PFSK-1 (cell line): ENCODE results near the gene ACSL3.

ENCODE experiments used
- FOXP2 ChIP-seq: optimal IDR thresholded peaks from 2 replicates; pipeline ENCODE3; 2011; ENCODE audit warnings: borderline replicate concordance, control low read depth, inconsistent platforms; ENCODE audit not compliant: insufficient read depth; ENCODE audit errors: extremely low read length, extremely low read depth
- POLR2AphosphoS5 ChIP-seq: IDR thresholded peaks from 2 replicates; pipeline ENCODE4 v1.6.1; 2012; ENCODE audit warnings: low read depth, mild to moderate bottlenecking, control low read depth, low read length, moderate library complexity
- SIN3A ChIP-seq: IDR thresholded peaks from 2 replicates; pipeline ENCODE4 v1.6.1; 2012; ENCODE audit warnings: mild to moderate bottlenecking, low read length, moderate library complexity, borderline replicate concordance; ENCODE audit not compliant: insufficient read depth
- TAF1 ChIP-seq: IDR thresholded peaks from 2 replicates; pipeline ENCODE4 v1.6.1; 2012; ENCODE audit warnings: low read length, control low read depth, borderline replicate concordance; ENCODE audit not compliant: insufficient read depth
- TF ChIP-seq, protein P1 (sequence below), 2 experiments: IDR thresholded peaks; 2 replicates each; pipeline versions ENCODE4 v1.6.1 to v1.8.0; 2011 to 2012; ENCODE audit warnings: low read depth in 2 of 2, low read length in 2 of 2, control low read depth in 1 of 2, inconsistent platforms in 1 of 2, mild to moderate bottlenecking in 1 of 2, moderate library complexity in 1 of 2; ENCODE audit not compliant: insufficient read depth in 1 of 2

DNA sequence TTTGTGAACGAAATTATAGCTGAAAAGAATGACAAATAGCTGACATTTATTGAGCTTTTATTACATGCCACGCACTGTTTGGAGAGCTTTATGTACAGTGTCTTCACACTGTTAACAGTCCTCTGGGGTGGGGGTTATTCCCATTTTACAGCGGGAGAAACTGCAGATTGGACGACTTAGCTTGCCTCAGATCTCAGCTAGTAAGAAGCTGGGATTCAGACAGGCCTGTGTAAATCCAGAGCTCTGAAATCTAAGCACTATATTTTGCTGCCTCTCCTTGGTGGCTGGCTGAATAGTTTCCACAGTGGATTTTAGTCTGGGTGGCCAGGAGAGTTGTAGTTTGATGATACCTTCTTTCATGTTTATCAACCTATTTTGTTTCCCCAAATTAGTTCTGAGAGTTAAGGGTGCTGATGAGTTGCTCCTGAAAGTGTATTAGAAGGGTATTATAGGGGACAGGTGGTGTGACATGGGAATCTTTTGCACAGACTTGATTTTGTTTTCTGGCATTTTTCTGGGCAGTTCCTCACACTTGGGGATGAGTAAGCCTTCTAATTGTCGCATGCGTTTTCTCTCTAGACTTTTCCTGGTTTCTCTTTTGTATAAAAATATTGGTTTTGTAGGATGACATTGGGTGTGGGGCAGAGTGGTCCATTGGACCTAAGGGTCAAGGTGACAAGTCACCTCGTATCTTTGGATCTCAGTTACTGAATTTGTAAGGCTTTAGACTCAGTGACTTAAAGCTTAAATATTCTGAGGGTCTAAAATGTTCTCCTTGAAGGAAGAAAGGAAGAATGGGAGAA lies 1.5 kb downstream of the ACSL3 start:
- TF ChIP-seq POLR2AphosphoS5 (no peak), SIN3A (no peak), TAF1 (no peak), FOXP2 (no peak)
- TF ChIP-seq, protein P1, sequence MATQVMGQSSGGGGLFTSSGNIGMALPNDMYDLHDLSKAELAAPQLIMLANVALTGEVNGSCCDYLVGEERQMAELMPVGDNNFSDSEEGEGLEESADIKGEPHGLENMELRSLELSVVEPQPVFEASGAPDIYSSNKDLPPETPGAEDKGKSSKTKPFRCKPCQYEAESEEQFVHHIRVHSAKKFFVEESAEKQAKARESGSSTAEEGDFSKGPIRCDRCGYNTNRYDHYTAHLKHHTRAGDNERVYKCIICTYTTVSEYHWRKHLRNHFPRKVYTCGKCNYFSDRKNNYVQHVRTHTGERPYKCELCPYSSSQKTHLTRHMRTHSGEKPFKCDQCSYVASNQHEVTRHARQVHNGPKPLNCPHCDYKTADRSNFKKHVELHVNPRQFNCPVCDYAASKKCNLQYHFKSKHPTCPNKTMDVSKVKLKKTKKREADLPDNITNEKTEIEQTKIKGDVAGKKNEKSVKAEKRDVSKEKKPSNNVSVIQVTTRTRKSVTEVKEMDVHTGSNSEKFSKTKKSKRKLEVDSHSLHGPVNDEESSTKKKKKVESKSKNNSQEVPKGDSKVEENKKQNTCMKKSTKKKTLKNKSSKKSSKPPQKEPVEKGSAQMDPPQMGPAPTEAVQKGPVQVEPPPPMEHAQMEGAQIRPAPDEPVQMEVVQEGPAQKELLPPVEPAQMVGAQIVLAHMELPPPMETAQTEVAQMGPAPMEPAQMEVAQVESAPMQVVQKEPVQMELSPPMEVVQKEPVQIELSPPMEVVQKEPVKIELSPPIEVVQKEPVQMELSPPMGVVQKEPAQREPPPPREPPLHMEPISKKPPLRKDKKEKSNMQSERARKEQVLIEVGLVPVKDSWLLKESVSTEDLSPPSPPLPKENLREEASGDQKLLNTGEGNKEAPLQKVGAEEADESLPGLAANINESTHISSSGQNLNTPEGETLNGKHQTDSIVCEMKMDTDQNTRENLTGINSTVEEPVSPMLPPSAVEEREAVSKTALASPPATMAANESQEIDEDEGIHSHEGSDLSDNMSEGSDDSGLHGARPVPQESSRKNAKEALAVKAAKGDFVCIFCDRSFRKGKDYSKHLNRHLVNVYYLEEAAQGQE (IDR thresholded peaks at IDR 0.05; ENCODE audit: insufficient read depth in 1 of 2, low read depth in 2 of 2, low read length in 2 of 2), result no peak
